ENCODE data around the gene KRTAP5-10. TPM values are rescaled to one million over a fixed set of nuclear protein-coding genes. Genes with fewer than 3 reads are reported as not detected.
"Not testable (repeated sequence)": the region's sequence is repeated elsewhere in the genome, so short reads cannot be mapped to it uniquely, and the experiment has no call there.

Gene KRTAP5-10
- total RNA-seq, 1 donor from 2014 or later, result 0.16 TPM

GRCh38 chr11:71572811-71573210, 7.4 kb downstream of the KRTAP5-10 start:
- no peak for ATAC-seq

GRCh38 chr11:71574418-71574817, 9.1 kb downstream of the KRTAP5-10 start:
- no peak for ATAC-seq

- ATAC-seq, result no peak
Measured at GRCh38 chr11:71575723-71576424, 10.5 kb downstream of the KRTAP5-10 start.

- not testable (repeated sequence) for ATAC-seq
Measured at GRCh38 chr11:71576688-71577465, 11.5 kb downstream of the KRTAP5-10 start.

- no peak for ATAC-seq
Measured at GRCh38 chr11:71577469-71578004, 12.2 kb downstream of the KRTAP5-10 start.

- peak; percentile 19 for ATAC-seq
Measured at GRCh38 chr11:71579513-71579912, 14.2 kb downstream of the KRTAP5-10 start.

GRCh38 chr11:71580057-71581003, 15.0 kb downstream of the KRTAP5-10 start:
- ATAC-seq, result peak; percentile 75

GRCh38 chr11:71581826-71582225, 16.5 kb downstream of the KRTAP5-10 start:
- no peak for ATAC-seq

- ATAC-seq, result no peak
Measured at GRCh38 chr11:71582309-71582895, 17.0 kb downstream of the KRTAP5-10 start, which contains the start of gene KRTAP5-11. TSS of gene KRTAP5-11 (minus strand) at chr11:71582875. CDS start at chr11:71582837, 38 bp downstream.

GRCh38 chr11:71582969-71583368, 17.6 kb downstream of the KRTAP5-10 start:
- ATAC-seq, result not testable (repeated sequence)

- ATAC-seq, result not testable (repeated sequence)
Measured at GRCh38 chr11:71585673-71586072, 20.3 kb downstream of the KRTAP5-10 start.

GRCh38 chr11:71588314-71588713, 23.0 kb downstream of the KRTAP5-10 start:
- not testable (repeated sequence) for ATAC-seq

GRCh38 chr11:71588822-71589545, 23.6 kb downstream of the KRTAP5-10 start:
- ATAC-seq, result not testable (repeated sequence)

GRCh38 chr11:71589546-71589920, 24.2 kb downstream of the KRTAP5-10 start:
- ATAC-seq, result not testable (repeated sequence)

- ATAC-seq, result not testable (repeated sequence)
Measured at GRCh38 chr11:71603221-71603620, 37.9 kb downstream of the KRTAP5-10 start.

- ATAC-seq, result not testable (repeated sequence)
Measured at GRCh38 chr11:71604798-71605488, 39.6 kb downstream of the KRTAP5-10 start.

- ATAC-seq, result not testable (repeated sequence)
Measured at GRCh38 chr11:71606853-71607519, 41.6 kb downstream of the KRTAP5-10 start.

GRCh38 chr11:71607520-71608216, 42.3 kb downstream of the KRTAP5-10 start:
- ATAC-seq, result not testable (repeated sequence)

GRCh38 chr11:71608272-71608671, 42.9 kb downstream of the KRTAP5-10 start:
- ATAC-seq, result not testable (repeated sequence)

Measured in esophagus mucosa (tissue), 1 donor.